Measurements from ENCODE around the gene ACO1. TPM values are rescaled to one million over a fixed set of nuclear protein-coding genes. Genes with fewer than 3 reads are reported as not detected.

Gene ACO1
- total RNA-seq, 2 donors from 2014 or later, result 35.0 to 50.8 TPM

- Histone ChIP-seq H3K9ac (ENCODE audit: low read depth in 2 of 2, low read length in 2 of 2) (no peak overlapping the region), H3K9me3 (no peaks in the 10 kb centered on the region), H3K4me3 (no peak overlapping the region), H3K27me3 (no peaks in the 10 kb centered on the region), H3K27ac (no peak overlapping the region), H3K4me1 (no peaks in the 10 kb centered on the region), H3K36me3 (no peaks in the 10 kb centered on the region)
- TF ChIP-seq CTCF (IDR thresholded peaks at IDR 0.05), result no peak
- DNase-seq, result no peak
- intact Hi-C loops (cut with DNase I), result no loop called here
Observed at GRCh38 chr9:32442433-32442832, 58.0 kb downstream of the ACO1 start.

- TF ChIP-seq CTCF (IDR thresholded peaks at IDR 0.05), result no peak
- intact Hi-C loops (cut with DNase I), result no loop called here
- Histone ChIP-seq H3K27me3 (no peaks in the 10 kb centered on the region), H3K9ac (ENCODE audit: low read depth in 2 of 2, low read length in 2 of 2) (no peak overlapping the region), H3K27ac (no peak overlapping the region), H3K4me1 (no peaks in the 10 kb centered on the region), H3K36me3 (peaks cover 9% of the 10 kb centered on the region), H3K4me3 (no peak overlapping the region), H3K9me3 (no peaks in the 10 kb centered on the region)
- DNase-seq, result no peak
Observed at GRCh38 chr9:32449969-32450368, 65.5 kb downstream of the ACO1 start.

DNA sequence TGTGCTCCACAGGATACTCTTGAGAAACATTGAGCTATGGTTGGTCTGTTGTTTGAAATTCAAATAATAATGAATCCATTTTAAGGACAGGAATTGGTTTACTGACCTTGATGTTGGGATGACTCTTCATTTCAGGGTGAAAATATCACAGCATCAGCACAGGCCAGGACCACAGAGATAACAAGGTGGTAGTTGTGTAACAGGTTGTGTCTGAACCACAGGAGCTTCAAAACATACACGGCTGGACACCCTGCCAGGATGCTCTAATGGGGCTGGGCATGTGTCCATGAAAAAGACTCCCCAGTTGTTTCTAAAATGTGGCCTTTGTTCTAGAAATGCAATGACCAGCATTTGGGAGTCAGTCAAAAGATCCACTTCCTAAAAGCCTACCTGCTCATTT lies 69.8 kb downstream of the ACO1 start:
- no peak for TF ChIP-seq CTCF (IDR thresholded peaks at IDR 0.05)
- no peaks in the 10 kb centered on the region for H3K4me1 ChIP-seq
- peaks cover 12% of the 10 kb centered on the region for H3K36me3 ChIP-seq
- H3K27ac ChIP-seq, result no peak overlapping the region
- no peak overlapping the region for H3K4me3 ChIP-seq
- H3K9ac ChIP-seq (ENCODE audit: low read depth in 2 of 2, low read length in 2 of 2), result no peak overlapping the region
- H3K9me3 ChIP-seq, result no peaks in the 10 kb centered on the region
- intact Hi-C loops (cut with DNase I), result no loop called here
- DNase-seq, result no peak
- H3K27me3 ChIP-seq, result no peaks in the 10 kb centered on the region

DNA sequence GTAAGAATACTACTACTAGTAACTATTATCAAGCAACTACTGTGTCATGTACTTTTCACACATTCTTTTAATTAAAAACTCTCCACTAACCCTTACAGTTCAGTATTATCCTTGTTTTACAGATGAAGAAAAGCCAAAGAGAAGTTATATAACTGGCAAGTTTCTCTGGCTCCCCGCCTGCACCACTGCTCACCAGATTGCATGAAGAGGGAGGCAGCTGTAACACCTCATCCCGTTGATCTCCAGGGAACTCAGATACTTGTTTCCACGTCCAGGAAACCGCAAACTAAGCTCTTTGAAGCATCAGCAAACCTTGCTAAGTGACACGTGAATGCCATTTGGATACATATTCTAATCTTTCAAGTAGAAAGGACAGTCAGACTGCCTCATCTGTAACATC lies 71.3 kb downstream of the ACO1 start:
- Histone ChIP-seq H3K9ac (ENCODE audit: low read depth in 2 of 2, low read length in 2 of 2) (no peak overlapping the region), H3K9me3 (no peaks in the 10 kb centered on the region), H3K27ac (no peak overlapping the region), H3K27me3 (no peaks in the 10 kb centered on the region), H3K4me3 (no peak overlapping the region), H3K36me3 (peaks cover 6% of the 10 kb centered on the region), H3K4me1 (no peaks in the 10 kb centered on the region)
- intact Hi-C loops (cut with DNase I), result no loop called here
- no peak for TF ChIP-seq CTCF (IDR thresholded peaks at IDR 0.05)
- DNase-seq, result no peak

DNA sequence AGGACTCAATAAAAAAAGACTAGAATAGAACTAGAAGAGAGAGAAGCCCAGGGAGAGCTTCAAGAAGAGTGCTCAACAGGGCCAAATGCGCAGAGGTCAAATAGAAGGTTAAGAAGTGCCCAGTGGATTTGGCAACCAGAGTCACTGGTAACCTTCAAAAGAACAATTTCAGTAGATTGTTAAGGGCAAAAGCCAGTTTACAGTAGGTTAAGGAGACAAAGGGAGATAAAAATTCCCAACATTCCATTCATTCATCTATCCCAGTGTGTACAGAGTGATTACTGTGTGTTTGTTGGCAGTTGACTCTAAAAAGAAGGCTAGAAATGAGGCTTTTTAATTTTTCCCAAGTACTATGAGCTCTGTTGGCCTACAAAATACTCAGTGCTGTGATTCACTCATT lies 72.1 kb downstream of the ACO1 start:
- no peak for TF ChIP-seq CTCF (IDR thresholded peaks at IDR 0.05)
- no peaks in the 10 kb centered on the region for H3K9me3 ChIP-seq
- H3K27ac ChIP-seq, result no peak overlapping the region
- no peak overlapping the region for H3K4me3 ChIP-seq
- H3K27me3 ChIP-seq, result no peaks in the 10 kb centered on the region
- no peaks in the 10 kb centered on the region for H3K4me1 ChIP-seq
- DNase-seq, result no peak
- no peak overlapping the region for H3K9ac ChIP-seq (ENCODE audit: low read depth in 2 of 2, low read length in 2 of 2)
- H3K36me3 ChIP-seq, result peaks cover 6% of the 10 kb centered on the region
- intact Hi-C loops (cut with DNase I), result no loop called here
